Large intestine (tissue), 1 donor: Measurements from ENCODE around the gene DCAF8L1. TPM values are rescaled to one million over a fixed set of nuclear protein-coding genes. Genes with fewer than 3 reads are reported as not detected.

ENCODE experiments used
- polyA plus RNA-seq: library from polyadenylated mRNA; unstranded; fragments of 120-200 nt; gene quantifications from one replicate; pipeline ENCODE4 v1.2.1, GENCODE V29; 2013

DCAF8L1 gene
- polyA plus RNA-seq, 1 donor = 0.01 TPM

Other genes with a start within 250 kb of the DCAF8L1 start
- gene MAGEB10, start 173.5 kb downstream of the DCAF8L1 start, polyA plus RNA-seq = not detected